Breast epithelium (tissue), 3 donors: ENCODE data around the gene KRTAP5-4.

Source experiments
- CTCF ChIP-seq, 3 donors: fragments of 450-650 bp; IDR thresholded peaks; one replicate each; pipeline ENCODE4 v1.5.1; 2016 to 2017; ENCODE audit warnings: antibody characterized with exemption in 3 of 3, mild to moderate bottlenecking in 3 of 3, moderate library complexity in 3 of 3
- POLR2A ChIP-seq: fragments of 450-650 bp; IDR thresholded peaks from one replicate; pipeline ENCODE4 v1.6.1; 2016; ENCODE audit warnings: antibody characterized with exemption, mild to moderate bottlenecking, moderate library complexity

DNA sequence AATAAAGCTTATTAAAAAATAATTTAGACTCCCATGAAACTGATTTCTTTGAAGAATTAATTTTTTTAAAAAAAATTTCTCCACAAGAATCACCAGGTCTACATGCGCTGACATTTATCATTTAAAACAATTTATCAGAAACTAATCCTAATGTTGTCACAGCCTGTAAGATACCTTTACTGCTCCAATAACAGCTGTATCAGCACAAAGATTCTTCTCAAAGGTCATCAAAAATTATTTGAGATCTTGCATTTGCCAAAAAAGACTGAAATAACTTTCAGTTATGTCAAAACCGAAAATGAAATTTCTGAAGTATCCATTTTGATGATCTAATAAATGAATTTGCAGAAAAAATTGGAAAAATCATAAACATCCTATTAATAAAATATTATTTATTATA lies 15.7 kb upstream of the KRTAP5-4 start:
- TF ChIP-seq CTCF (IDR thresholded peaks at IDR 0.05) = no peak
- TF ChIP-seq POLR2A = no peak
